Activated CD4-positive, alpha-beta T cell treated with anti-CD3 and anti-CD28 coated beads for 1 hour (primary cell): ENCODE results near the gene PYDC2.

Source experiments
- DNase-seq: peaks from one replicate; pipeline ENCODE4 v3.0.0-alpha.2; 2020

The PYDC2 gene

GRCh38 chr3:191461113-191461595 is at the start of gene PYDC2:
Gene PYDC2, plus strand, starts transcription at chr3:191461163. Its CDS starts 0 bp downstream, at chr3:191461163.
- DNase-seq: no peak

GRCh38 chr3:191412759-191413158 is 48.2 kb upstream of the PYDC2 start:
- no peak for DNase-seq

DNA sequence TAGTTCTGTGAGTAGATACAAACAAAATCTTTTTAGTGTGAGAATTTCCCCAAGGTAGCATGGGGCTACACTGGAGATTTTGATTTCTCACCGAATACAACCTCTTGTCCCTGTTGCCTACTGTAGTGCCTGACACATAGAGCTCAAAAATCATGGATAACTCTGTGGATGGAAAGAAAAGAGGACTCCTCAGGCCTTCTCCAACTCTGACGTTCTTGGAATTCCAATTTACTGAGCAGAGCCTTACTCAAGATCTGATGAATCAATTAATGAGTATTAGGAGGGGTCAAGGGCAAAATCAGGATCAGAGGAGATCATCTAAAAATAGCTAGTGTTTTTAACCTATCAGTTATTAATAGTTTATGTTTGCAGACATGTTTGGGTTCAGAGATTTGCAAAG is 46.7 kb upstream of the PYDC2 start:
- no peak for DNase-seq

- DNase-seq: no peak
Measured at GRCh38 chr3:191414732-191415131, 46.2 kb upstream of the PYDC2 start.

GRCh38 chr3:191415566-191415965 is 45.4 kb upstream of the PYDC2 start:
- DNase-seq: no peak

GRCh38 chr3:191417457-191417729 is 43.6 kb upstream of the PYDC2 start:
- no peak for DNase-seq

GRCh38 chr3:191420771-191421170 is 40.2 kb upstream of the PYDC2 start:
- no peak for DNase-seq

DNA sequence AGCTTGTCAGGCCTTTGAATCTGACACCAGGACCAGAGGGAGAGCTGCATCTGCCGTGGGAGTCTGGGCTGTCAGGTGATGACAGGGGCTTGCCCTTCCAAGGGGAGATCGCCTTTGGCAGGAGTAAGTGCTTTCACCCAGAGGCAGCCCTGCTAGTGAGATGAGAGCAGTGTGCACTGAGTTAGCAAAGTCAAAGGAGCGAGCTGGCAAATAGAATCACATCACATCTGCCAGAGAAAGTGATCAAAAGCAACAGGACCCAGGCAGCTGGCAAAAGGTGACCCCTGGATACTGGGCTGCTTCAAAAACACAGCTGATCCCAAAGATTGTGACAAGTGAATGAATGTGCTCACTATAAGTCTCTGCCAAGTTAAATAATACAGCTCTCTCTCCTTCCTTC is 36.1 kb upstream of the PYDC2 start:
- DNase-seq: no peak

- DNase-seq: no peak
Measured at GRCh38 chr3:191425322-191425734, 35.6 kb upstream of the PYDC2 start.

- no peak for DNase-seq
Measured at GRCh38 chr3:191426311-191426710, 34.7 kb upstream of the PYDC2 start.

- no peak for DNase-seq
Measured at GRCh38 chr3:191428177-191428576, 32.8 kb upstream of the PYDC2 start.

GRCh38 chr3:191430103-191430502 is 30.9 kb upstream of the PYDC2 start:
- DNase-seq: no peak

- no peak for DNase-seq
Measured at GRCh38 chr3:191431160-191431822, 29.7 kb upstream of the PYDC2 start.

DNA sequence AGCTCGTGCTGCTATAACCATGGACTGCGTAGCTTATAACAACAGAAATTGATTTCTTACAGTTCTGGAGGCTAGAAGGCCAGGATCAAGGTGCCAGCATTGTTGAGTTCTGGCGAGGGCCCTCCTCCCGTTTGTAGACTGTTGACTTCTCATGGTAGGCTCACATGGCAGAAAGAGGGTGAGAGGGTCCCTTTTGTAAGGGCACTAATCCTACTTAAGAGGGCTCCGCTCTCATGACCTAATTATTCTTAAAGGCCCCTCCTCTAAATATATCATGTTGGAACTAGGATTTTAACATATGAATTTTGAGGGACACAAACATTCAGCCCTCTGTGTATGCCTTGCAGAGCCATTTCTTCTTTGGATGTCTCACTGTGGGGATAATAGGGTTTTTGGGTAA is 28.8 kb upstream of the PYDC2 start:
- DNase-seq: no peak

DNA sequence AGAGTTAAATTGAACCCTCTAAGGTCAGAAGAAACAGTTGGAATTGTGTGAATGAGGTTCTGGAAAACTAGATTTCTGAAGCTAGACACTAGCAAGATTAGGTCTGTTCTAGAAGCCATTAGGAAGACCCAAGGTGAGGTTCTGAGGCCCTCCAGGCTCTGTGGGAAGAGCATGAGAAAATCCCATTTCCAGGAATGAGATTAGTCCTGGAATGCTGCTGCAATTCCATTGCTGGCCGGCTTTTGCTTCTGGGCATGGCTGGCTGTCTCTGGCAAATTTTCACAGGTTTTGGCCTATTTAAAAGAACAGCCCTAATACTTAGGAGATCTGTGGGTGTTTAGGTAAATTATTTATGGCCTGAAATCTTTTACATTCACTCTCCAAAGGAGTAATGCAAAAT is 26.9 kb upstream of the PYDC2 start:
- no peak for DNase-seq

DNA sequence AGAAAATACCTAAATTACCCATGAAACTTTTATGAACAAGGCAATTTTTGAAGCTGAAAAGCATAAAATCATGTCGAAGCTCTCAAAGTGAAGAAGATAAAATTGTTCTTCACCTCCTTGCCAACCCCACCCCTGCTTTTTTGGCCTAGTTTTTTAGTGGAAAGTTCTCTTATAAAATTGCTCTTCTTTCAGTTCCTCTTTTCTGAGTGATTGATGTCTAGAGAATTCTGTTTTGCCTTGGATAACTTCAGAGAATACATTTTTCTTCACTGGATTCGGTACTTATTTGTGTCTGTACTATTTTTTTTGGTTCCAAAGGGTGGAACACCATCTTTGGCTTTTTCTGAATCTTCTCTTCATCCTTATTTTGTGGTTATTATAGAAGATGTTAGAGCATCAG is 25.0 kb upstream of the PYDC2 start:
- no peak for DNase-seq

DNA sequence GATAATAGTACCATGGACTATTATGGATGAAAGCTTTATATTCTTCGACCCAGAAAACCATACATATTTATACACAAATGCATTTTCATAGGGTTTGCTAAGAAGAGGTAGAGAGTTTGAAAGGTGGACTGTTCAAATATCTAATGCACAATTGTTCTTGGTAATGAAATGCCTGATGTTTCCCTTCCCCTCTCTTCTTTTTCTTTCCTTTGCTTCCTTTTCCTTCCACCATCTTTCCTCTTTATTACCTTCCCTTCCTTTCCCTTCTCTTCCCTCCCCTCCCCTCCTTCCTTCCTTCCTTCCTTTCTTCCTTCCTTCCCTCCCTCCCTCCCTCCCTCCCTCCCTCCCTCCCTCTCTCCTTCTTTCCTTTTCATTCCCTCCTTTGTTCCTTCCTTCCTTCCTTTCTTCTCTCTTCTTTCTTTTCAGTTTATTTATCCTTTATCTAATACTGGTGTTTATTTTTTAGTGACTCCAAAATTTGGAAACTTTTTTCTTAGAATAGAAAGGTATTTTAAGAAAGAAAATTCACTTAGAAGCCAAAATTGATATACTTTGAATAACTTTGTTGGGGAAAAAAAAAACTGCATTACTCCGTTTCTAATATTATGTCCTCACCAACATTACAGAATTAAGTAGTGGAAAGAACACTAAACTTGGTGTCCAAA is 22.7 kb upstream of the PYDC2 start:
- DNase-seq: no peak

GRCh38 chr3:191440532-191440931 is 20.4 kb upstream of the PYDC2 start:
- no peak for DNase-seq

DNA sequence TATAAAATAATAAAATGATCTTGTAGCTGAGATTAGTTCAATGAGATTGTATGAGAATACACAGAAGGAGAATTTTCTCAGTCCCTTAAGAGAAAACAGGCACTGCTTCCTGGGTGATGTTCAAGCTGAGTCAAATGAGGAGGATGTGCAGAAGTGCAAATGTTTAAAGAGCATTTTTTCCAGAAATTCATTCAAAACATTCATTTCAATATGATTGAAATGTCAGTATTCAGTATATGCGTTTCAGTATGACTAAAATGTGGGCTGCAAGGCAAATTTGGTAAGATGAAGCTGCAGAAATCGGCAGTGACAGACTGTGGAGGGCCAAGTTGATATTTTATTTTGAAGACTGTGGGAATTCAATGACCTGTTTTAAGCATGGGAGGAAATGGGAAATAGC is 19.3 kb upstream of the PYDC2 start:
- DNase-seq: no peak

GRCh38 chr3:191444569-191444968 is 16.4 kb upstream of the PYDC2 start:
- no peak for DNase-seq

DNA sequence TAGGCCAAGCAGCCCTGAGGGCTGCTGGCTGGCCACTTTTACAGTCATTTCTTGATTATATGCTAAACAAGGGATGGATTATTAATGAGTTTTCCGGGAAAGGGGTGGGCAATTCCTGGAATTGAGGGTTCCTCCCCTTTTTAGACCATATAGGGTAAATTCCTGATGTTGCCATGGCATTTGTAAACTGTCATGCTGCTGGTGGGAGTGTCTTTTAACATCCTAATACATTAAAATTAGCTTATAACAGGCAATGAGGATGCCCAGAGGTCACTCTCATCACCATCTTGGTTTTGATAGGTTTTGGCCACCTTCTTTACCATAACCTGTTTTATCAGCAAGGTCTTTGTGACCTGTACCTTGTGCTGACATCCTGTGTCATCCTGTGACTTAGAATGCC is 11.7 kb upstream of the PYDC2 start:
- no peak for DNase-seq

DNA sequence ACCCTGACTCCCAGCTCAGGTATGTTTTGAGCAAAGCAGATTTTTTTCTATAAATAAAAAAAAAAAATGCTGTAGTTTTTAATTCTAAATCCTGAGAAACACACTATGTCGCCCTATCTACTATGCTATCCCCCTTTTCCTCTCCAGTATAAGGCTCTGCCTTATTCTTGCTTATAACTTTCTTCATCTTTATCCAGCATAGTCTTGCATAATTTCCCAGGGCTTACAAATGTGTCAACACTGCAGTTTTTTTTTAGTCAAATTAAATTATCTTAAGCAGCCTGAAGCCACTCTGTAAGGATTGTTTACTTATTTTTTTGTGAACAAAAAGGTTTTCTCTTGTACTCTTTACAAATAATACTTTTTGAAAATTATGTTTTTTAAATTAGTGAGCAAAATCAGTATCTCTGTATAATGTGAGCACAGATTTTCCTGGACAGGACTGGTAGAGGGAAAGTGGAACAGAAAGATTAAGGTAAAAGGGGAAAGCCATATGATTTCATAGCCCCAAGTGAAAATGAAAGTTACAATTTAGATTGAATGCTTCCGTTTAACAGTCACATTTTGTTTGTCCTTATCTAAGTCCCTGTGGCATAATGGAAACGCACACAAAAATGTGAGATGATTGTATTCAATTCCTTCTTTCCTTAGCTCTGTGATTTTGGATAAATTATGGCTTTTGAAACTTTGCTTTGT is 5.6 kb upstream of the PYDC2 start:
- DNase-seq: no peak

GRCh38 chr3:191460360-191460759 is 603 bp upstream of the PYDC2 start:
- no peak for DNase-seq

DNA sequence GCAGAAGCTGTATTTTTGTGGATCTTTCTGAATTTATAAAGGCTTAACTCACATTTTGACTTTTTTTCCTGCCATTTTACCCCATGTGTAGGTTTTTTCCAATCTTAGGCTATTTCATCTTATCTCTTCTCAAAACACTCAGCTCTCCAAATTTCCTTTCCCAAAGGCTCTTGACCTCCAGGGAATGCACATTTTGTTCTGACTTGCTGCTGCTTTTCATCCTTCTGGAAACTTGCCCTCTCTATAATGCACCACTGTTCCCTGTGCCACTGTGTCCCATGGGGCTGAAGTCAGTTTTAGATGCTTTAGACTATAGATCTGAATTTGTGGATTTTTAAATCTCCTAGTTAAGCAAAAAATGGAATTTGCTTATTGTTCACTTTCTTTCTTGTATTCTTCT is 9.1 kb downstream of the PYDC2 start:
- no peak for DNase-seq
